Activated CD4-positive, alpha-beta T cell treated with anti-CD3 and anti-CD28 coated beads, Interleukin-2, amount 50 U/mL, for 4 hours (primary cell): ENCODE results near the gene CDH2.
"Not testable (repeated sequence)": the region's sequence is repeated elsewhere in the genome, so short reads cannot be mapped to it uniquely, and the experiment has no call there.

ENCODE experiments used
- DNase-seq, 2 experiments: peaks; one replicate each; pipeline ENCODE4 v3.0.0-alpha.2; 2020

CDH2 gene

GRCh38 chr18:27976806-27977408 lies 200.0 kb downstream of the CDH2 start:
- no peak for DNase-seq

GRCh38 chr18:27970321-27970720 lies 206.6 kb downstream of the CDH2 start:
- no peak for DNase-seq

- no peak for DNase-seq
Observed at GRCh38 chr18:27969206-27969605, 207.7 kb downstream of the CDH2 start.

- DNase-seq: no peak
Observed at GRCh38 chr18:27967913-27968824, 208.8 kb downstream of the CDH2 start.

GRCh38 chr18:27966881-27967280 lies 210.0 kb downstream of the CDH2 start:
- DNase-seq: no peak

GRCh38 chr18:27964811-27965210 lies 212.1 kb downstream of the CDH2 start:
- no peak for DNase-seq

- DNase-seq: no peak
Observed at GRCh38 chr18:27959101-27959500, 217.8 kb downstream of the CDH2 start.

- DNase-seq: no peak
Observed at GRCh38 chr18:27956001-27956640, 220.8 kb downstream of the CDH2 start.

GRCh38 chr18:27954226-27954625 lies 222.7 kb downstream of the CDH2 start:
- DNase-seq: no peak

GRCh38 chr18:27952741-27953140 lies 224.2 kb downstream of the CDH2 start:
- DNase-seq: no peak

- no peak for DNase-seq
Observed at GRCh38 chr18:27950648-27951228, 226.2 kb downstream of the CDH2 start.

- DNase-seq: no peak
Observed at GRCh38 chr18:27948986-27949385, 227.9 kb downstream of the CDH2 start.

GRCh38 chr18:27942706-27943105 lies 234.2 kb downstream of the CDH2 start:
- no peak for DNase-seq

- no peak for DNase-seq
Observed at GRCh38 chr18:27931535-27931934, 245.4 kb downstream of the CDH2 start.

GRCh38 chr18:27922780-27923179 lies 254.2 kb downstream of the CDH2 start:
- DNase-seq: no peak

- DNase-seq: no peak
Observed at GRCh38 chr18:27921904-27922751, 254.8 kb downstream of the CDH2 start.

- DNase-seq: no peak
Observed at GRCh38 chr18:27921392-27921791, 255.5 kb downstream of the CDH2 start.

GRCh38 chr18:27920836-27921235 lies 256.1 kb downstream of the CDH2 start:
- no peak for DNase-seq

GRCh38 chr18:27906189-27906588 lies 270.7 kb downstream of the CDH2 start:
- not testable (repeated sequence) for DNase-seq

GRCh38 chr18:27903906-27904305 lies 273.0 kb downstream of the CDH2 start:
- DNase-seq: no peak

GRCh38 chr18:27901424-27902226 lies 275.3 kb downstream of the CDH2 start:
- no peak for DNase-seq
